Measurements from ENCODE around the gene CXorf51B. TPM values are rescaled to one million over a fixed set of nuclear protein-coding genes. Genes with fewer than 3 reads are reported as not detected.
"Not testable (repeated sequence)": the region's sequence is repeated elsewhere in the genome, so short reads cannot be mapped to it uniquely, and the experiment has no call there.

CXorf51B gene
- not detected for total RNA-seq
- long read RNA-seq = 0 reads

DNA sequence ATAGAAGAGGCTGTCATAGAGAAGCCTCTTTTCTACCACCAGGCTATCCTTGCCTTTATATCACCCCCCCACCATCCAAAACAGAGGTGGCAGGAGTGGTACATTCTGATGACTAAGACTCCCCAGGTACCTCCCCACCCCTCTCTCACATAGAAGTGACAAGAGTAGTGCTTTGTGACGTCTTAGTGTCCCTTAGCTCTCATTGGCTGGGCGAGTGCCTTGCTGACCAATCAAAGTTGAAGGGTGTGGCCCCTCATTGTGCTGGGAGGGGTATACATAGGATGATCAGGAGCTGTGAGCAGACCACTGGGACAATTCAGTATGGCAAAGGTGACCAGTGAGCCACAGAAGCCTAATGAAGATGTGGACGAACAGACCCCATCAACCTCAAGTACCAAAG is at the start of gene CXorf51B:
TSS of gene CXorf51B (plus strand) at position 301 of the 400 bp plus-strand sequence. CDS start at position 322, 21 bp downstream.
- H3K9me3 ChIP-seq (replicated peaks); DNase-seq; H3K36me3 ChIP-seq; H3K4me1 ChIP-seq; H3K27me3 ChIP-seq (ENCODE audit: low read depth); H3K4me3 ChIP-seq; intact Hi-C loops (cut with micrococcal nuclease); H3K27ac ChIP-seq (replicated peaks): not testable (repeated sequence)

DNA sequence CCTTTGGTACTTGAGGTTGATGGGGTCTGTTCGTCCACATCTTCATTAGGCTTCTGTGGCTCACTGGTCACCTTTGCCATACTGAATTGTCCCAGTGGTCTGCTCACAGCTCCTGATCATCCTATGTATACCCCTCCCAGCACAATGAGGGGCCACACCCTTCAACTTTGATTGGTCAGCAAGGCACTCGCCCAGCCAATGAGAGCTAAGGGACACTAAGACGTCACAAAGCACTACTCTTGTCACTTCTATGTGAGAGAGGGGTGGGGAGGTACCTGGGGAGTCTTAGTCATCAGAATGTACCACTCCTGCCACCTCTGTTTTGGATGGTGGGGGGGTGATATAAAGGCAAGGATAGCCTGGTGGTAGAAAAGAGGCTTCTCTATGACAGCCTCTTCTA is 5.1 kb downstream of the CXorf51B start, which contains the start of gene CXorf51A:
TSS of gene CXorf51A (minus strand) at position 101 of the 400 bp plus-strand sequence. CDS start at position 80, 21 bp downstream.
- DNase-seq; H3K4me1 ChIP-seq; H3K36me3 ChIP-seq; H3K27ac ChIP-seq (replicated peaks); H3K27me3 ChIP-seq (ENCODE audit: low read depth); H3K9me3 ChIP-seq (replicated peaks); H3K4me3 ChIP-seq; intact Hi-C loops (cut with micrococcal nuclease): not testable (repeated sequence)

DNA sequence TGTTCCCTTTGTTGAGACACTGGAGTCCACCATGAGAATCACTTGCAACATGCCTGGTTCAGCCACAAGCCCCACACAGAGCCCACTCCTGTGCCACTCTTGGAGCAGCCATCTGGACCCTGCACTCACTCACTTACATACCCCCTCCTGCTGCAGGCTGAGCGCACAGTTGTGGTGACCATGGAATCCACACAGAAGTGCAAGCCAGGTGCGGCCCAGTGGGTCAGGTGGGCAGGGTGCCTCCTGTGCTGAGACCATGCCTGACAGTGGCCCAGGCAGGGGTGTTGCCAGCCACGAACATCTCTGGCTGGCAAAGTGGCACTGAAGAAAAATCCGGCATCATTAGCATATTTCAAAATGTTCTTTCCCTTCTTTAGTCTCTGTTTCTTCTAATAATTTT is 22.4 kb downstream of the CXorf51B start:
- TF ChIP-seq, protein P1, sequence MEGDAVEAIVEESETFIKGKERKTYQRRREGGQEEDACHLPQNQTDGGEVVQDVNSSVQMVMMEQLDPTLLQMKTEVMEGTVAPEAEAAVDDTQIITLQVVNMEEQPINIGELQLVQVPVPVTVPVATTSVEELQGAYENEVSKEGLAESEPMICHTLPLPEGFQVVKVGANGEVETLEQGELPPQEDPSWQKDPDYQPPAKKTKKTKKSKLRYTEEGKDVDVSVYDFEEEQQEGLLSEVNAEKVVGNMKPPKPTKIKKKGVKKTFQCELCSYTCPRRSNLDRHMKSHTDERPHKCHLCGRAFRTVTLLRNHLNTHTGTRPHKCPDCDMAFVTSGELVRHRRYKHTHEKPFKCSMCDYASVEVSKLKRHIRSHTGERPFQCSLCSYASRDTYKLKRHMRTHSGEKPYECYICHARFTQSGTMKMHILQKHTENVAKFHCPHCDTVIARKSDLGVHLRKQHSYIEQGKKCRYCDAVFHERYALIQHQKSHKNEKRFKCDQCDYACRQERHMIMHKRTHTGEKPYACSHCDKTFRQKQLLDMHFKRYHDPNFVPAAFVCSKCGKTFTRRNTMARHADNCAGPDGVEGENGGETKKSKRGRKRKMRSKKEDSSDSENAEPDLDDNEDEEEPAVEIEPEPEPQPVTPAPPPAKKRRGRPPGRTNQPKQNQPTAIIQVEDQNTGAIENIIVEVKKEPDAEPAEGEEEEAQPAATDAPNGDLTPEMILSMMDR (IDR thresholded peaks at IDR 0.05; ENCODE audit: borderline replicate concordance) = no peak
- intact Hi-C loops (cut with micrococcal nuclease) = no loop called here
- DNase-seq = no peak

DNA sequence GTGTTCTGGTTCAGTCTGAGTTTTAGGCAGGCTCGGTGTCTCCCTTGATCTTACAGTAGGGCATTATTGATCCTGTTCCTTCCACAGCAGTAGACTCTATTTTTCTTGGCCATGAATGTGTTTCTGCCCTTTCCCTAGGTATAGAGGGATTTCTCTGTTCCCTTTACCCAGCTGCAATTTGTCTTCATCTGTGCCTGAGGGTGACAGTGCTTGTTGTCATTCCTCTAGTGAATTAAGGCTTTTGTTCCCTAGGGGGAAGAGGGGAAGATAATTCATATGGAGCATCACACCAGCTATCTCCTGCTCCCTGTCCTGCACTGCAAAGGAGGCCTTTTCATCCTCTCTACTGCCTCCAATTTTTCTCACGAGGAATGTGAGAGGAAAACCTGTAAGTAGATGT is 44.7 kb downstream of the CXorf51B start:
- intact Hi-C loops (cut with micrococcal nuclease) = no loop called here

More for the DNA sequence above, 22.4 kb downstream of the CXorf51B start:
- H3K4me1 ChIP-seq = no peaks in the 10 kb centered on the region
- no peak overlapping the region for H3K4me3 ChIP-seq
- no peak overlapping the region for H3K27ac ChIP-seq (replicated peaks)
- H3K36me3 ChIP-seq = no peaks in the 10 kb centered on the region
- no peaks in the 10 kb centered on the region for H3K9me3 ChIP-seq (replicated peaks)
- no peaks in the 10 kb centered on the region for H3K27me3 ChIP-seq (ENCODE audit: low read depth)

More for the DNA sequence above, 44.7 kb downstream of the CXorf51B start:
- Histone ChIP-seq H3K27ac (replicated peaks) (no peak overlapping the region), H3K36me3 (no peaks in the 10 kb centered on the region), H3K27me3 (ENCODE audit: low read depth) (no peaks in the 10 kb centered on the region), H3K4me3 (no peak overlapping the region), H3K9me3 (replicated peaks) (no peaks in the 10 kb centered on the region), H3K4me1 (no peaks in the 10 kb centered on the region)
- no peak for DNase-seq
- TF ChIP-seq, protein P1 (IDR thresholded peaks at IDR 0.05; ENCODE audit: borderline replicate concordance) = no peak

Other genes starting within 250 kb of the CXorf51B start
- not detected for gene CXorf51A, start 5.0 kb downstream of the CXorf51B start, total RNA-seq